Fibroblast of villous mesenchyme (primary cell): Measurements from ENCODE around the gene HEATR3. TPM values are rescaled to one million over a fixed set of nuclear protein-coding genes. Genes with fewer than 3 reads are reported as not detected.

ENCODE experiments used
- DNase-seq: peaks from one replicate; pipeline ENCODE4 v3.0.0-alpha.2; 2010; ENCODE audit warnings: low read depth
- H3K4me3 ChIP-seq: 2 replicates; pipeline ENCODE4 v1.5.1; 2011; ENCODE audit warnings: low read depth, mild to moderate bottlenecking, low read length
- CTCF ChIP-seq: IDR thresholded peaks from 2 replicates; pipeline ENCODE4 v1.5.1; 2012; ENCODE audit warnings: low read depth, mild to moderate bottlenecking, low read length; ENCODE audit not compliant: insufficient read depth
- total RNA-seq: library from RNA; depleted of rRNA; stranded (reverse); fragments of >200 nt; gene quantifications from 2 replicates; pipeline ENCODE4 v1.2.3, GENCODE V29; 2012

HEATR3 gene
- total RNA-seq, 1 donor, result 34.5 TPM

DNA sequence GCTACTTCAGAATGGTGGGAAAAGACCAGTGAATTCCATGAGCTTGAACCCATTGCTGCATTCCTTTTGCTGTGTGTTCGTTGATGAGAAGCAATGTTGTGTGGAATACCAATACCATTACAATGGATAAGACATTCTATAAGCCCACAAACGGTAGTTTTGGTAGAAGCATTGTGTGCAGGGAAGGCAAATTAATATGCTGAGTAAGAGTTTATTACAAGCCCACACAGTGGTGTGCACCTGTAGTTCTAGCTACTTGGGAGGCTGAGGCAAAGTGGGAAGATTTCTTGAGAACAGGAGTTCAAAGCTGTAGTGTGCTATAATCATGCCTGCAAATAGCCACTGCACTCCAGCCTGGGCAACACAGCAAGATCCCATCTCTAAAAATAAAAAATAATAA lies 67.4 kb downstream of the HEATR3 start:
- H3K4me3 ChIP-seq, result no peak overlapping the region
- no peak for DNase-seq
- no peak for TF ChIP-seq CTCF

DNA sequence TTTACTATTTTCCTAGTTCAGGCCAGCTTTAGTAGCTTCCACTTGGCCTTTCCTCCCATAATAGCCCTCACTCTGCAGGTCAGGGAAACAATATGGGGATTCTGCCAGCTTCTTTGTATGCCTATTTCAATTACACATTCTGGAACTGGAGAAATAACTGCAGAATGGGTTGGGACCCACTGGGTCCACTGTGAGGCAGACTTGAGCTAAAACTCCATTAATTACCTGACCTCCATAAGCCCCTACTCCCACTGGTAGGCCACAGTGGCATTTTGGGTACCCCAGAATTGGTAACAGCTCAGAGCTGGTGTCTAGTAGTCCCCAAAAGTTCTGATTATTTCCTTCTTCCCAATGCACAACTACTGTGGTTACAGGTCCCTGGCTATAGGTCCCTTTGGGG lies 70.6 kb downstream of the HEATR3 start:
- H3K4me3 ChIP-seq, result no peak overlapping the region
- no peak for DNase-seq
- TF ChIP-seq CTCF, result peak; percentile 18

DNA sequence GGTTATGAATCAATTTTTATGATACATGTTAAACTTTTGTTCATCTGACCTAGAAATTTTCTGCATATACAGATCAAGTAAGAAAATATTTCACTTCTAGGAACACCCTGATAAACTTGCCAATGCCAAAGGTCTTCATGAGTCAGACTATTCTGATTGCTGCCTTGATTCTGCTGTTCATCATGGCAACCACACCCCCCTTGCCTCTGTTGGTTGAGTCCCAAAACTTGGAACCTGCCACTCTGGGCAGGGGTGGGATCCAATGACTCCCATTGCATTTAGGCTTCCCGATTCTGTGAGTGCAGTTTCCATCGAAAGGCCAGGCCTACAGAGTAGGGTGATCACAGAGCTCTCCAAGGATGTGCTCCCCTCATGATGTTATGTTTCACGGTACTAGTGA lies 71.5 kb downstream of the HEATR3 start:
- no peak for DNase-seq
- no peak overlapping the region for H3K4me3 ChIP-seq
- no peak for TF ChIP-seq CTCF

DNA sequence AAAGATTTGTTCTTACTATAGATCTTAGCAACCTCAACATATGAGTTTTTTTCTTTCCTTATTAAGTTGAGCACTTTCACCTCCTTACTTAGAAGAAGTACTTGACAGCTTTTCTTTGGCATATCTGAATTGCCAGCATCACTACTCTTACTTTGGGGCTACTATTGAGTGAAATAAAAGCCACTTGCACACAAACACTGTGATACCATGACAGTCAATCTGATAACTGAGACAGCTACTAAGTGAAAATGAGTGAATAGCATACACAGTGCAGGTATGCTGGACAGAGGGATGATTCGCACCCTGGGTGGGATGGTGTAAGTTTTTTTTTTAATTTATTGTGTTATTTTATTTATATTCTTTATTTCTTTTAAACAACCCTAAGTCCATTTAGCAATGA lies 73.8 kb downstream of the HEATR3 start:
- no peak overlapping the region for H3K4me3 ChIP-seq
- DNase-seq, result no peak
- TF ChIP-seq CTCF, result no peak

GRCh38 chr16:50144211-50144610 lies 78.4 kb downstream of the HEATR3 start:
- DNase-seq, result no peak
- TF ChIP-seq CTCF, result no peak
- H3K4me3 ChIP-seq, result no peak overlapping the region

- DNase-seq, result no peak
- H3K4me3 ChIP-seq, result no peak overlapping the region
- no peak for TF ChIP-seq CTCF
Measured at GRCh38 chr16:50146479-50147435, 81.0 kb downstream of the HEATR3 start.

DNA sequence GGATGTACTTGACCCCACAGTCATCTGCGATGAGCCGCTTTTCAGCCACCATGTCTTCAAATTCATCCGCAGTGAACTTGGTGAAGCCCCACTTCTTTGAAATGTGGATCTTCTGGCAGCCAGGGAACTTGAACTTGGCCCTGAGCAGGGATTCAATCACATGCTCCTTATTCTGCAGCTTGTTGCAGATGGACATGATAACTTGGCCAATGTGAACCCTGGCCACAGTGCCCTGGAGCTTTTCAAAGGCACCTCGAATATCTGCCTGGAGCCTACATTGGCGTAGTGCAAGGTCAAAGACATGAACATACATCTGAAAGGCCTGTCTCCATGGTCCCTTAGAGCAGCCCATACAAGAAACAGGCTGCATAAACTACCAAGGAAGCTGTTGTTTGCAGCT lies 85.6 kb downstream of the HEATR3 start:
- no peak for DNase-seq
- H3K4me3 ChIP-seq, result no peak overlapping the region

More for the DNA sequence above, 85.6 kb downstream of the HEATR3 start:
- TF ChIP-seq CTCF, result no peak
